Measurements from ENCODE around the gene AFTPH. TPM values are rescaled to one million over a fixed set of nuclear protein-coding genes. Genes with fewer than 3 reads are reported as not detected.

The AFTPH gene
- total RNA-seq, 1 experiment from 2014 or later, result 14.9 TPM

- no peak for TF ChIP-seq NFATC4 (CRISPR knock-in tag; IDR thresholded peaks at IDR 0.05)
- TF ChIP-seq RELA (CRISPR knock-in tag; IDR thresholded peaks at IDR 0.05; ENCODE audit: borderline replicate concordance), result no peak
- TF ChIP-seq ZNF671 (CRISPR knock-in tag; IDR thresholded peaks at IDR 0.05), result no peak
- no peak for TF ChIP-seq MYBL2 (CRISPR knock-in tag; IDR thresholded peaks at IDR 0.05)
- no peak for TF ChIP-seq NR3C1 (CRISPR knock-in tag; conservative IDR thresholded peaks at IDR 0.05; ENCODE audit: low read depth)
Observed at GRCh38 chr2:64481665-64482064, 42.5 kb upstream of the AFTPH start (continued).

GRCh38 chr2:64482243-64482642 is 41.9 kb upstream of the AFTPH start:
- DNase-seq (ENCODE audit: low spot score) (no peak), ATAC-seq (no peak)
- H3K27ac Mint-ChIP-seq, result no peak overlapping the region
- TF ChIP-seq ZNF219 (CRISPR knock-in tag; IDR thresholded peaks at IDR 0.05; ENCODE audit: borderline replicate concordance) (no peak), STAT6 (CRISPR knock-in tag; conservative IDR thresholded peaks at IDR 0.05; ENCODE audit: low read depth) (no peak), ATF3 (CRISPR knock-in tag; conservative IDR thresholded peaks at IDR 0.05) (no peak), SMAD4 (CRISPR knock-in tag; IDR thresholded peaks at IDR 0.05) (no peak), KAT7 (CRISPR knock-in tag; IDR thresholded peaks at IDR 0.05; ENCODE audit: borderline replicate concordance) (no peak), CREM (CRISPR knock-in tag; IDR thresholded peaks at IDR 0.05) (no peak), ZNF512 (CRISPR knock-in tag; IDR thresholded peaks at IDR 0.05; ENCODE audit: borderline replicate concordance) (no peak), ETV6 (CRISPR knock-in tag; IDR thresholded peaks at IDR 0.05) (no peak)
- no peaks in the 10 kb centered on the region for H3K27me3 Mint-ChIP-seq (ENCODE audit: low read depth)
- H3K4me1 Mint-ChIP-seq, result peaks cover 7% of the 10 kb centered on the region; the same call in 1 of the 2 replicates
- H3K4me3 Mint-ChIP-seq, result no peak overlapping the region
- H3K36me3 Mint-ChIP-seq, result no peaks in the 10 kb centered on the region
- peaks cover 3% of the 10 kb centered on the region; the same call in 1 of the 2 replicates for H3K9me3 Mint-ChIP-seq
- ChIA-PET CTCF (interaction anchor here (1.4 to 2.1 kb wide), 2 partner anchors 40 to 151 kb away, joined by 4 to 12 read pairs; no protein-coding TSS in a partner anchor), POLR2A (no interaction called here)

GRCh38 chr2:64482765-64483504 is 41.2 kb upstream of the AFTPH start:
- CTCF ChIA-PET, result interaction anchor here (1.4 to 2.1 kb wide), 2 partner anchors 40 to 152 kb away, joined by 4 to 12 read pairs; no protein-coding TSS in a partner anchor
- DNase-seq (ENCODE audit: low spot score) (no peak), ATAC-seq (peak; percentile 42; the same call in 1 of the 2 replicates)
- no peaks in the 10 kb centered on the region for H3K9me3 Mint-ChIP-seq
- peaks cover 7% of the 10 kb centered on the region; the same call in 1 of the 2 replicates for H3K4me1 Mint-ChIP-seq
- H3K27me3 Mint-ChIP-seq (ENCODE audit: low read depth), result no peaks in the 10 kb centered on the region
- POLR2A ChIA-PET, result no interaction called here
- no peak overlapping the region for H3K4me3 Mint-ChIP-seq
- H3K27ac Mint-ChIP-seq, result no peak overlapping the region
- TF ChIP-seq ZSCAN18 (CRISPR knock-in tag; IDR thresholded peaks at IDR 0.05), result no peak
- H3K36me3 Mint-ChIP-seq, result no peaks in the 10 kb centered on the region
